Measurements from ENCODE around the gene PKM.

PKM gene

DNA sequence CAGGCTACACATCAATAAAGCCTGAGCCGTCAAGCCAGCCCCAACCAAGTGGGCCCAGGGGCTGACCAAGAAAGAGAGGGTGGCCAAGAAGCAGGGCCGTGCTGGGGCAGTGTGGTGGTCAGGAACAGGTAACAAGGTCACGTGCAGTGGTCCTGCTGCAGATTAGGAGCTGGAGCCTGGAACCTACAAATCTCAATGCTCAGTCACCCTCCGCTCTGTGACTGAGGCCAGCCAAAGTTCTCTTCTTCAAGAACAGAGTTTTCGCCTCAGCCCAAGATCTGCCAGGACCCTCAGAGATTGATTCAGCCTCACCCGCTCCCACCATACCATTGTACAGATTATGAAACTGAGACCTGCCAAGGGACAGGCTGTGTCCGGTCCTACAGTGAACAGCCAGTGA, 60.3 kb downstream of the PKM start:
- no peak for DNase-seq (ENCODE audit: low read depth)
- TF ChIP-seq, protein P1, sequence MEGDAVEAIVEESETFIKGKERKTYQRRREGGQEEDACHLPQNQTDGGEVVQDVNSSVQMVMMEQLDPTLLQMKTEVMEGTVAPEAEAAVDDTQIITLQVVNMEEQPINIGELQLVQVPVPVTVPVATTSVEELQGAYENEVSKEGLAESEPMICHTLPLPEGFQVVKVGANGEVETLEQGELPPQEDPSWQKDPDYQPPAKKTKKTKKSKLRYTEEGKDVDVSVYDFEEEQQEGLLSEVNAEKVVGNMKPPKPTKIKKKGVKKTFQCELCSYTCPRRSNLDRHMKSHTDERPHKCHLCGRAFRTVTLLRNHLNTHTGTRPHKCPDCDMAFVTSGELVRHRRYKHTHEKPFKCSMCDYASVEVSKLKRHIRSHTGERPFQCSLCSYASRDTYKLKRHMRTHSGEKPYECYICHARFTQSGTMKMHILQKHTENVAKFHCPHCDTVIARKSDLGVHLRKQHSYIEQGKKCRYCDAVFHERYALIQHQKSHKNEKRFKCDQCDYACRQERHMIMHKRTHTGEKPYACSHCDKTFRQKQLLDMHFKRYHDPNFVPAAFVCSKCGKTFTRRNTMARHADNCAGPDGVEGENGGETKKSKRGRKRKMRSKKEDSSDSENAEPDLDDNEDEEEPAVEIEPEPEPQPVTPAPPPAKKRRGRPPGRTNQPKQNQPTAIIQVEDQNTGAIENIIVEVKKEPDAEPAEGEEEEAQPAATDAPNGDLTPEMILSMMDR (IDR thresholded peaks at IDR 0.05; ENCODE audit: low read depth, low read length, missing control alignments), result no peak
- no peak overlapping the region for H3K4me3 ChIP-seq (ENCODE audit: low read depth, low read length)
- in situ Hi-C loops (cut with HindIII; ENCODE audit: low sequenced_read_pairs), result no loop called here

DNA sequence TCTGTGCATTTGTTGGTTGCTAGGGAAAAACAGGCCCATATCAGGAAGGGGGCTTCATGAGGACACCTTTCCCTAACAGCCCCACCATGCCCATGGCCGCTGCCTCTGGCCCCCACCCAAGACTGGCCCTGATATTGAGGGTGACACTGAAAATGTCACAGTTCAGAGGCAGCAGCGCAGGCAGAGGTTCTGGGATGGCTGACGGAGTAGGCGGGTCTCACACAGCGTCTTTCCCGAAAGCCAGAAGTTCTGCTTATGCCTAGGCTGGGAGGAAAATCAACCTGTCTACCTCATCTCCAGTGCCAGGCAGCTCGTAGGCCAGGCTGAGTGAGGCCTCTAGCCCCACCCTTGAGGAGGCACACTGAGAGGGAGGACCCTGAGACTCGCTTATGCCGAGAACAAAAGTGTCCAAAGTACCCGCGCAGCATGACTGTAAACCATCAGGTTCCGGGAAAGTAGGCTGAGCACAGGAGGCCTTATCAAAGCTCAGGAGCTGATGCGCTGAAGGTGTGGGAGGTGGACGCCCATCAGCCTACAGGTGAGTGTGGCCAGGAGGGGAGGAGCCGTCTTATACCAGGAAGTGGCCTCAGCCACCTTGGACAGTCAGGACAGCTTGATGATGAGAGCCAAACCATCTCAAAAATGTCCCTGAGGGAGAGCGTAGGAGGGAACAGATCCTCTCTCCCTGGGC, 60.9 kb downstream of the PKM start:
- DNase-seq (ENCODE audit: low read depth), result no peak
- no peak overlapping the region for H3K4me3 ChIP-seq (ENCODE audit: low read depth, low read length)
- TF ChIP-seq, protein P1 (IDR thresholded peaks at IDR 0.05; ENCODE audit: low read depth, low read length, missing control alignments), result no peak
- in situ Hi-C loops (cut with HindIII; ENCODE audit: low sequenced_read_pairs), result no loop called here

DNA sequence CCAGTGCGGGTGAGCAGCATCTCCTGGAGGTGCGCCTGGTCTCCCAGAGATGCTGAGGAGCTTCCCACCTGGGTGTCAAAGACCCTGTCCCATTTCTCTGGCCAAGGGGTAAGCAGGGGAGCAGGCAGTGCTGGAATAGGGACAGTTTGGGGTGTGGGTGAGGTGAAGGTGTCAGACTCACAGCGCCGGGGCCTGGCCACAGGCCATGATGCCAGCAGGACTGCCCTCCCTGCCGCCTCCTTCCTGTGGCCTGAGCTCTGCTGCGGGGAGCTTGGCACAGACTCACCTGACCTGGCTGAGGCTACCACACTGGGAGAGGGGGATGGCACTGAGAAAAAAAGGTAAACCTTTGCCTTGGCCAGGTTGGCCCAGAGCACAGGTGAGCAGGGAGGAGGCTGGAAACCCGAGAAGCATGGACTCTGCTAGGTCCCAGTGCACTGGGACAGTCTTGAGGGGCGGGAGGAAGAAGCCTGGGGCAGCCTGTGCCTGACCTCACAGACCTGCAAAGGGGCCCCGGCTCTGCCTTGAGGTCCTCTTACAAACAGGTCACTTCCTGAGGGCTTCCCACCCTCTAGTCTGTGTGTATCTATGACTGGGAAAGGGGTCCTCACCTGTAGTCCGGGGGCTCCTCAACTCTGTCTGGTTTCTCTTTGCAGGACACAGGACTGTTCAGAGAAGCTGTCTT, 61.6 kb downstream of the PKM start:
- TF ChIP-seq, protein P1 (IDR thresholded peaks at IDR 0.05; ENCODE audit: low read depth, low read length, missing control alignments), result no peak
- H3K4me3 ChIP-seq (ENCODE audit: low read depth, low read length), result no peak overlapping the region
- no peak for DNase-seq (ENCODE audit: low read depth)
- in situ Hi-C loops (cut with HindIII; ENCODE audit: low sequenced_read_pairs), result no loop called here

DNA sequence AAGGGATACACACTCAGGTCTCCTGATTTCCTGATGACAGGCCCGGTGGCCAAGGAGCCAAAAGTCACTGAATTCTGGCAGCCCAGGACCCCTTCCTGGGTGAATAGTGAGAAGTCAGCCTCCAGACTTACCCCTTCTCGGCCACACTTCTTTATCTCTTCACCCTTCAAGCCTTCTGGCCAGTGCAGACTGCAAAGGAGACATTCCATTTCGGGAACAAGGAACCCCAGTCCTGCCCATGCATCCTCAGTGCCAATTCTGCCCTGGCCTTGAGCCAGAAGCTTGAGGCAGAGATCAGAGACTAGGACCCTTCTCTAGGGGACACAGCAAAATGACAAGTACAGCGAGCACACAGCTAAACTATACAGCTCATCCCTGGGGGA, 62.2 kb downstream of the PKM start:
- TF ChIP-seq, protein P1 (IDR thresholded peaks at IDR 0.05; ENCODE audit: low read depth, low read length, missing control alignments), result no peak
- DNase-seq (ENCODE audit: low read depth), result no peak
- no peak overlapping the region for H3K4me3 ChIP-seq (ENCODE audit: low read depth, low read length)
- in situ Hi-C loops (cut with HindIII; ENCODE audit: low sequenced_read_pairs), result no loop called here

DNA sequence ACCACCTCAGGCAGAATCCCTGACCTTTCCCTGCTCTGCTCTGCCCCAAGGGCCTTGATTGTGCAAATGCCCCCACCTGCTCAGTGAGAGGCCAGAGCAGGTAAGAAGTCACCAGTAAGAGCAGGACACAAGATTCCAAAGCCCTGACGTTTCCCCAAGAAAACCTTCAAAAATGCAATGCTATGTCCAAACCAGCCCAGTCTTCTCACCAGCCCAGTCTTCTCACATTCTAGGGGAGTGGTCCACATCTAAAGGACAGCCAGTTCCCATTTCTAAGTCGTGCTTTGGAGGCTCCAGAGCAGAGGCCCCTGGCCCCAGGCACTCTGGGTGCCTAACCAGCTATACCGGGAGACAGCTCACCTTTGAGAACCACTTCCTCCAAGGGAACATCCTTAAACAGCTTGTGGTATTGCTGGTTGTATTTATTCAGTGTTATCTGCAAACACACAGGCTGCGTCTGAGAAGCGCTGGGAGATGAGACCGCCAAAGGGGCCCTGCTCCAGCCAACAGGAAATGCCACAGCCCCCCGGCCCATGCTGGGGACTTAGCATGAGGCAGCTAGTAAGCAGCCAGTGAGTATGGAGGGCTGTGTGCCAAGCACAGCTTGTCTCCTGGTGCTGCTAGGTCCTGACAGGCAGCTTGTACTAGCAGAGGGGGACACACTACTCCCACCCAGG, 62.7 kb downstream of the PKM start:
- H3K4me3 ChIP-seq (ENCODE audit: low read depth, low read length), result no peak overlapping the region
- peak; percentile 54 for DNase-seq (ENCODE audit: low read depth)
- TF ChIP-seq, protein P1 (IDR thresholded peaks at IDR 0.05; ENCODE audit: low read depth, low read length, missing control alignments), result no peak
- in situ Hi-C loops (cut with HindIII; ENCODE audit: low sequenced_read_pairs), result no loop called here

DNA sequence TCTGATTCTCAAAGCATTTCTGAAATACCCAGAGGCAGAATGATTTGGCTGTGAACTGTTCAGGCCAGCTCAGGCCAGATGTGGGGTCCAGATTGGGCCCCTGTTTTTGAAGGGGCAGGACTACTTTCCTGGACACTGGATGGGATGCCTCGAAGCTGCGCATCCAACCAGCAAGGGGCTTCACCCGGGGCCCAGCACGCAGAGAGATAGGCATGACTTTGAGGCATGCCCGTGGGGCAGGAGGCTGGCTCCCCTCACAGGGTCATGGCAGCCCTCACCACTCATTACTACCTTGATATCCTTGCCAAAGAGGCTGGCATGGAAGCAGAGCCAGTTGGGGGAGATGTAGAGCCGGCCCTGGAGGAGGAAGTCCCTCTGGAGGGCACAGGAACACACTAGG, 63.5 kb downstream of the PKM start:
- TF ChIP-seq, protein P1 (IDR thresholded peaks at IDR 0.05; ENCODE audit: low read depth, low read length, missing control alignments), result no peak
- in situ Hi-C loops (cut with HindIII; ENCODE audit: low sequenced_read_pairs), result no loop called here

More for the DNA sequence above, 63.5 kb downstream of the PKM start:
- H3K4me3 ChIP-seq (ENCODE audit: low read depth, low read length), result no peak overlapping the region
- no peak for DNase-seq (ENCODE audit: low read depth)
